SK-MEL-5 (cell line): Measurements from ENCODE around the gene TNFAIP8. TPM values are rescaled to one million over a fixed set of nuclear protein-coding genes. Genes with fewer than 3 reads are reported as not detected.
A peak's percentile ranks its signal among the peaks of the same experiment; 100 is the strongest.
"Not testable (repeated sequence)": the region's sequence is repeated elsewhere in the genome, so short reads cannot be mapped to it uniquely, and the experiment has no call there.

Experiments
- DNase-seq: peaks from one replicate; pipeline ENCODE4 v3.0.0-alpha.2; 2016; ENCODE audit warnings: low read depth, low spot score
- in situ Hi-C: cut with HindIII; loops from 2 replicates; pipeline ENCODE4 v1.10.0; 2016; ENCODE audit warnings: low sequenced_read_pairs, high pct_unique_total_duplicates, low pct_unique_long_range_greater_than_20kb
- small RNA-seq, 2 experiments: library from RNA; depleted of rRNA; stranded (forward); fragments of <200 nt; gene quantifications; one replicate each; pipeline ENCODE3, GENCODE V24; 2014
- total RNA-seq: library from RNA; depleted of rRNA; stranded (reverse); fragments of >200 nt; shearing (Covaris generic); gene quantifications from 2 replicates; pipeline ENCODE4 v1.2.3, GENCODE V29; 2014; rRNA removed

Gene TNFAIP8
- total RNA-seq, 1 experiment from 2014 or later = 5.6 TPM

- in situ Hi-C loops = no loop called here
- no peak for DNase-seq
Observed at GRCh38 chr5:119420169-119420568, 64.3 kb downstream of the TNFAIP8 start.

DNA sequence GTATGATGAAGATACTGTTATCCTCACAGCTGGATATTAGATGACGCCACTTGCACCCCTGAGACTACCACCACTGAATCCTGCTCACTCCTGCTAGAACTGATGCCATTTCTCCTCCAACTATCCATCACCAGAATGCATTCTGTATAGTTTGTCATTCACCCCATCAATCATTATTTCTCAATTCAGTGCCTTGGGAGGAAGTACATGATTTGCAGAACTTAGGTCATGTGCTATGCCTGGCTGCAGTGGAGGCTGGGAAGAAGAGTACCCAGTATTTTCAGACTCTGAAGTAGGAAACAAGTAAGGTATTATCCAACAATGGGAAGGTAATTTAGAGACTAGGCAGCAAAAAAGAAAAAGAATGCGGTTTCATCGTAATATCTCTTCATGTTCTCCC, 70.2 kb downstream of the TNFAIP8 start:
- in situ Hi-C loops = no loop called here
- no peak for DNase-seq

DNA sequence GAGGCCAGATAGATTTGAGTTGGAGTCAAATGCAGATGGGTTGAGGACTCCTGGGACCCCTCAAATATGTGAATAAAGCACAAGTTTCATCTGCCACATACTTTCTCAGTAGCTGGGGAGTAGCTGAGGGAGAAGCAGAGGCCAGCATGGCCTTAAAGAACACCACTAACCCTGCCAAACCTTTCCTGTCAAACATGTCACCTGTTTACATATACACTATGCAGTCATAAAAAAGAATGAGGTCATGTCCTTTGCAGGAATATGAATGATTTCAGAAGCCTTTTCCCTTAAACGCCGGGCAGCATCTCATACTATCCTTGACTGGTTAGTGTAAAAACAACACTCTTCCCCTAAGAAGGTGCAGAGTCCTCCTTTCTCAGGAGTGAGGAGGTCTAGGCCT, 71.2 kb downstream of the TNFAIP8 start:
- DNase-seq = no peak
- in situ Hi-C loops = no loop called here

GRCh38 chr5:119427596-119427995, 71.8 kb downstream of the TNFAIP8 start:
- DNase-seq, in situ Hi-C loops: not testable (repeated sequence)

- in situ Hi-C loops, DNase-seq: not testable (repeated sequence)
Observed at GRCh38 chr5:119428166-119428565, 72.3 kb downstream of the TNFAIP8 start.

- DNase-seq, in situ Hi-C loops: not testable (repeated sequence)
Observed at GRCh38 chr5:119428574-119428973, 72.8 kb downstream of the TNFAIP8 start.

DNA sequence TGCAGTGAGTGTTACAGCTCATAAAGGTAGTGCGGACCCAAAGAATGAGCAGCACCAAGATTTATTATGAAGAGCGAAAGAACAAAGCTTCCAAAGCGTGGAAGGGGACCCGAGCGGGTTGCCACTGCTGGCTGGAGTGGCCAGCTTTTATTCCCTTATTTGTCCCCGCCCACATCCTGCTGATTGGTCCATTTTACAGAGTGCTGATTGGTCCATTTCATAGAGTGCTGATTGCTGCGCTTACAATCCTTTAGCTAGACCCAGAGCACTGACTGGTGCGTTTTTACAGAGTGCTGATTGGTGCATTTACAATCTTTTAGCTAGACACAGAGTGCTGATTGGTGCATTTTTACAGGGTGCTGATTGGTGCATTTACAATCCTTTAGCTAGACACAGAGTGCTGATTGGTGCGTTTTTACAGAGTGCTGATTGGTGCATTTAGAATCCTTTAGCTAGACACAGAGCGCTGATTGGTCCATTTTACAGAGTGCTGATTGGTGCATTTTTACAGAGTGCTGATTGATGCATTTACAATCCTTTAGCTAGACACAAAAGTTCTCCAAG, 76.9 kb downstream of the TNFAIP8 start:
- in situ Hi-C loops, DNase-seq: not testable (repeated sequence)

- peak; percentile 51 for DNase-seq
Observed at GRCh38 chr5:119435436-119436132, 79.8 kb downstream of the TNFAIP8 start.

GRCh38 chr5:119437785-119438586, 82.2 kb downstream of the TNFAIP8 start:
- DNase-seq, in situ Hi-C loops: not testable (repeated sequence)

More at GRCh38 chr5:119435436-119436132, 79.8 kb downstream of the TNFAIP8 start:
- in situ Hi-C loops = no loop called here

DNA sequence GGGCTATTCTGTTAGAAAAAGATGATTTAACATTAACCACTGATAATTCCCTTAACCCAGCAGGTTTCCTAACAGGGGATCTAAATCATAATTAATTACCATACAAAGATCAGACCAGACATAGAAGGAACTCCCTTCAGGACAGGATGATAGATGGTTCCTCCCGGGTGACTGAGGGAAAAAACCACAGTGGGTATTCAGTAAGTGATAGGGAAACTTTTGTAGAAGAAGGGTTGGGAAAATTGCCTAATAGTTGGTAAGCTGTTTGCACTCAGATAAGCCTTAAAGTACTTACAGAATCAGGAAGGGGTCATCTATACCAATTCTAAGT, 82.7 kb downstream of the TNFAIP8 start:
- in situ Hi-C loops, DNase-seq: not testable (repeated sequence)

- peak; percentile 45 for DNase-seq
- in situ Hi-C loops = no loop called here
Observed at GRCh38 chr5:119439140-119439631, 83.4 kb downstream of the TNFAIP8 start.

DNA sequence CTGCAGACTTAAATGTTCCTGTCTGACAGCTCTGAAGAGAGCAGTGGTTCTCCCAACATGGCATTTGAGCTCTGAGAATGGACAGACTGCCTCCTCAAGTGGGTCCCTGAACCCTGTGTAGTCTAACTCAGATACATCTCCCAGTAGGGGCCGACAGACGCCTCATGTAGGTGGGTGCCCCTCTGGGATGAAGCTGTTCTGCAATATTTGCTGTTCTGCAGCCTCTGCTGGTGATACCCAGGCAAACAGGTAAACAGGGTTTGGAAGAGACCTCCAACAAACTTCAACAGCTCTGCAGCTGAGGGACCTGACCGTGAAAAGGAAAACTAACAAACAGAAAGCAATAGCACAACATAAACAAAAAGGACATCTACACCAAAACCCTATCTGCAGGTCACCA, 83.8 kb downstream of the TNFAIP8 start:
- DNase-seq, in situ Hi-C loops: not testable (repeated sequence)

DNA sequence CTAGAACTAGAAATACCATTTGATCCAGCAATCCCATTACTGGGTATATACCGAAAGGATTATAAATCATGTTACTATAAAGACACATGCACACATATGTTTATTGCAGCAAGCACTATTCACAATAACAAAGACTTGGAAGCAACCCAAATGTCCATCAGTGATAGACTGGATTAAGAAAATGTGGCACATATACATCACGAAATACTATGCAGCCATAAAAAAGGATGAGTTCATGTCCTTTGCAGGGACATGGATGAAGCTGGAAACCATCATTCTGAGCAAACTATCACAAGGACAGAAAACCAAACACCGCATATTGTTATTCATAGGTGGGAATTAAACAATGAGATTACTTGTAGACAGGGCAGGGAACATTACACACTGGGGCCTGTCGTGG, 88.8 kb downstream of the TNFAIP8 start:
- in situ Hi-C loops, DNase-seq: not testable (repeated sequence)

GRCh38 chr5:119445544-119445943, 89.7 kb downstream of the TNFAIP8 start:
- DNase-seq = no peak
- in situ Hi-C loops = no loop called here

Small RNA genes lying within 50 kb of the gene (small RNA-seq; reads per million reads assigned to genes)
- gene RN7SL174P = 0 reads per million in 2 experiments
- gene RNA5SP190 = 0.02 to 2.1 reads per million in 2 experiments

Other genes starting within 250 kb of the TNFAIP8 start
- gene HSD17B4, start 96.5 kb downstream of the TNFAIP8 start, total RNA-seq = 120 and 160 TPM in 2 replicates